IMR-90 (cell line): ENCODE results near the gene CADM1.

ENCODE experiments used
- BHLHE40 ChIP-seq: fragments of 150-350 bp; IDR thresholded peaks from 2 replicates; pipeline ENCODE4 v1.6.1; 2016; ENCODE audit warnings: mild to moderate bottlenecking, low read depth, low read length
- CEBPB ChIP-seq: IDR thresholded peaks from 2 replicates; pipeline ENCODE4 v1.6.1; 2012; ENCODE audit warnings: low read depth, low read length, improper control_type of control experiment
- ELK1 ChIP-seq: fragments of 150-350 bp; IDR thresholded peaks from 2 replicates; pipeline ENCODE4 v1.6.1; 2016; ENCODE audit warnings: low read depth, mild to moderate bottlenecking, low read length, moderate library complexity, borderline replicate concordance
- FOS ChIP-seq: fragments of 150-350 bp; IDR thresholded peaks from 2 replicates; pipeline ENCODE4 v1.6.1; 2016; ENCODE audit warnings: low read depth, low read length
- MXI1 ChIP-seq: IDR thresholded peaks from 2 replicates; pipeline ENCODE4 v1.6.1; 2012; ENCODE audit warnings: low read depth, mild to moderate bottlenecking, low read length, moderate library complexity, borderline replicate concordance
- POLR2A ChIP-seq: IDR thresholded peaks from 2 replicates; pipeline ENCODE4 v1.6.1; 2012; ENCODE audit warnings: mild to moderate bottlenecking, low read depth, low read length
- RCOR1 ChIP-seq: IDR thresholded peaks from 2 replicates; pipeline ENCODE4 v1.6.1; 2012; ENCODE audit warnings: mild to moderate bottlenecking, low read length, improper control_type of control experiment; ENCODE audit not compliant: insufficient replicate concordance
- SMC3 ChIP-seq: fragments of 150-350 bp; IDR thresholded peaks from 2 replicates; pipeline ENCODE4 v1.6.1; 2016; ENCODE audit warnings: low read depth, mild to moderate bottlenecking, antibody characterized with exemption, low read length, moderate library complexity
- TF ChIP-seq, protein P1 (sequence below): conservative IDR thresholded peaks from 2 replicates; pipeline ENCODE4 v1.5.1; 2012; ENCODE audit warnings: mild to moderate bottlenecking, low read depth, low read length, improper control_type of control experiment
- TF ChIP-seq, protein P2 (sequence below): fragments of 150-350 bp; IDR thresholded peaks from 2 replicates; pipeline ENCODE4 v1.6.1; 2017; ENCODE audit warnings: mild to moderate bottlenecking, antibody characterized with exemption, low read length, low read depth

- TF ChIP-seq POLR2A (no peak), ELK1 (no peak), RCOR1 (no peak), MXI1 (no peak), FOS (no peak), CEBPB (no peak), SMC3 (no peak), BHLHE40 (no peak)
- TF ChIP-seq, protein P1, sequence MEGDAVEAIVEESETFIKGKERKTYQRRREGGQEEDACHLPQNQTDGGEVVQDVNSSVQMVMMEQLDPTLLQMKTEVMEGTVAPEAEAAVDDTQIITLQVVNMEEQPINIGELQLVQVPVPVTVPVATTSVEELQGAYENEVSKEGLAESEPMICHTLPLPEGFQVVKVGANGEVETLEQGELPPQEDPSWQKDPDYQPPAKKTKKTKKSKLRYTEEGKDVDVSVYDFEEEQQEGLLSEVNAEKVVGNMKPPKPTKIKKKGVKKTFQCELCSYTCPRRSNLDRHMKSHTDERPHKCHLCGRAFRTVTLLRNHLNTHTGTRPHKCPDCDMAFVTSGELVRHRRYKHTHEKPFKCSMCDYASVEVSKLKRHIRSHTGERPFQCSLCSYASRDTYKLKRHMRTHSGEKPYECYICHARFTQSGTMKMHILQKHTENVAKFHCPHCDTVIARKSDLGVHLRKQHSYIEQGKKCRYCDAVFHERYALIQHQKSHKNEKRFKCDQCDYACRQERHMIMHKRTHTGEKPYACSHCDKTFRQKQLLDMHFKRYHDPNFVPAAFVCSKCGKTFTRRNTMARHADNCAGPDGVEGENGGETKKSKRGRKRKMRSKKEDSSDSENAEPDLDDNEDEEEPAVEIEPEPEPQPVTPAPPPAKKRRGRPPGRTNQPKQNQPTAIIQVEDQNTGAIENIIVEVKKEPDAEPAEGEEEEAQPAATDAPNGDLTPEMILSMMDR, result no peak
- TF ChIP-seq, protein P2, sequence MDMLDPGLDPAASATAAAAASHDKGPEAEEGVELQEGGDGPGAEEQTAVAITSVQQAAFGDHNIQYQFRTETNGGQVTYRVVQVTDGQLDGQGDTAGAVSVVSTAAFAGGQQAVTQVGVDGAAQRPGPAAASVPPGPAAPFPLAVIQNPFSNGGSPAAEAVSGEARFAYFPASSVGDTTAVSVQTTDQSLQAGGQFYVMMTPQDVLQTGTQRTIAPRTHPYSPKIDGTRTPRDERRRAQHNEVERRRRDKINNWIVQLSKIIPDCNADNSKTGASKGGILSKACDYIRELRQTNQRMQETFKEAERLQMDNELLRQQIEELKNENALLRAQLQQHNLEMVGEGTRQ, result no peak
These were observed 82.1 kb downstream of the CADM1 start for GRCh38 chr11:115421992-115422689.
